Adrenal gland (tissue), 5 donors: ENCODE results near the gene CCDC146.

Source experiments
- POLR2A ChIP-seq, 2 donors: fragments of 450-650 bp; IDR thresholded peaks; one replicate each; pipeline ENCODE4 v1.6.1; 2017; ENCODE audit warnings: antibody characterized with exemption in 2 of 2, mild to moderate bottlenecking in 2 of 2, moderate library complexity in 1 of 2
- TF ChIP-seq, protein P1 (sequence below), 6 experiments: fragments of 450-650 bp in 4 of 6; fragments of 200-600 bp in 2 of 6; sonication (generic) in 1 of 6; IDR thresholded peaks; 1 replicate in 5 of 6; 2 replicates in 1 of 6; pipeline versions ENCODE4 v1.5.1 to v1.8.0; 2016 to 2021; ENCODE audit warnings: antibody characterized with exemption in 6 of 6, mild to moderate bottlenecking in 2 of 6, moderate library complexity in 1 of 6
- donor health status: DM: no; HTN: no; CAD: no.

DNA sequence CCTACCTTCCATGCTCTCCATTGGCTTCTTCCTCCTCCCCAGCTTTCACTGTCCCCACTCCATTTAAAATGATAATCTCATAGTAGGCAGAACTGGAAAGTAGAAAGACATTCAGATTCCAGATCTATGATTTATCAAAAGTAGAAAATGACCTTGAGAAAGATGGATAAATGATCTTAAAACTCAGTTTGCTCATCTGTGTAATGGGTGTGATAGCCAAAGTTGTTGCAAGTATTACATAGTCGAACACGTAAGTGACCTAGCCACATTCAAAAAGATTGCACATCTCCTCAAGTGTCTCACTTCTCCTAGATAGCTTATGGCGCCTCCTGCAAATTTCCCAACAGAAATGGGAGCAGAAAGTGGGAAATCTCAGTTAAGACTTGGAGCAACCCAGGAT, 167.0 kb downstream of the CCDC146 start:
- TF ChIP-seq, protein P1, sequence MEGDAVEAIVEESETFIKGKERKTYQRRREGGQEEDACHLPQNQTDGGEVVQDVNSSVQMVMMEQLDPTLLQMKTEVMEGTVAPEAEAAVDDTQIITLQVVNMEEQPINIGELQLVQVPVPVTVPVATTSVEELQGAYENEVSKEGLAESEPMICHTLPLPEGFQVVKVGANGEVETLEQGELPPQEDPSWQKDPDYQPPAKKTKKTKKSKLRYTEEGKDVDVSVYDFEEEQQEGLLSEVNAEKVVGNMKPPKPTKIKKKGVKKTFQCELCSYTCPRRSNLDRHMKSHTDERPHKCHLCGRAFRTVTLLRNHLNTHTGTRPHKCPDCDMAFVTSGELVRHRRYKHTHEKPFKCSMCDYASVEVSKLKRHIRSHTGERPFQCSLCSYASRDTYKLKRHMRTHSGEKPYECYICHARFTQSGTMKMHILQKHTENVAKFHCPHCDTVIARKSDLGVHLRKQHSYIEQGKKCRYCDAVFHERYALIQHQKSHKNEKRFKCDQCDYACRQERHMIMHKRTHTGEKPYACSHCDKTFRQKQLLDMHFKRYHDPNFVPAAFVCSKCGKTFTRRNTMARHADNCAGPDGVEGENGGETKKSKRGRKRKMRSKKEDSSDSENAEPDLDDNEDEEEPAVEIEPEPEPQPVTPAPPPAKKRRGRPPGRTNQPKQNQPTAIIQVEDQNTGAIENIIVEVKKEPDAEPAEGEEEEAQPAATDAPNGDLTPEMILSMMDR (IDR thresholded peaks at IDR 0.05), result no peak
- no peak for TF ChIP-seq POLR2A (IDR thresholded peaks at IDR 0.05)
